ENCODE data around the gene RAB15. TPM values are rescaled to one million over a fixed set of nuclear protein-coding genes. Genes with fewer than 3 reads are reported as not detected.

RAB15 gene
- total RNA-seq, 3 donors from 2014 or later, result 1.3 to 24.0 (median 17.7) TPM

- intact Hi-C loops (cut with DNase I; ENCODE audit: low total_unique reads), result no loop called here
- Histone ChIP-seq H3K27ac (peak overlapping the region; percentile 41 to 80), H3K9me3 (no peaks in the 10 kb centered on the region), H3K27me3 (no peaks in the 10 kb centered on the region), H3K4me1 (peaks cover 0 to 13% of the 10 kb centered on the region in 2 donors), H3K4me3 (peak overlapping the region; percentile 62 to 83 (median 77)), H3K36me3 (no peaks in the 10 kb centered on the region)
- TF ChIP-seq, protein P1, sequence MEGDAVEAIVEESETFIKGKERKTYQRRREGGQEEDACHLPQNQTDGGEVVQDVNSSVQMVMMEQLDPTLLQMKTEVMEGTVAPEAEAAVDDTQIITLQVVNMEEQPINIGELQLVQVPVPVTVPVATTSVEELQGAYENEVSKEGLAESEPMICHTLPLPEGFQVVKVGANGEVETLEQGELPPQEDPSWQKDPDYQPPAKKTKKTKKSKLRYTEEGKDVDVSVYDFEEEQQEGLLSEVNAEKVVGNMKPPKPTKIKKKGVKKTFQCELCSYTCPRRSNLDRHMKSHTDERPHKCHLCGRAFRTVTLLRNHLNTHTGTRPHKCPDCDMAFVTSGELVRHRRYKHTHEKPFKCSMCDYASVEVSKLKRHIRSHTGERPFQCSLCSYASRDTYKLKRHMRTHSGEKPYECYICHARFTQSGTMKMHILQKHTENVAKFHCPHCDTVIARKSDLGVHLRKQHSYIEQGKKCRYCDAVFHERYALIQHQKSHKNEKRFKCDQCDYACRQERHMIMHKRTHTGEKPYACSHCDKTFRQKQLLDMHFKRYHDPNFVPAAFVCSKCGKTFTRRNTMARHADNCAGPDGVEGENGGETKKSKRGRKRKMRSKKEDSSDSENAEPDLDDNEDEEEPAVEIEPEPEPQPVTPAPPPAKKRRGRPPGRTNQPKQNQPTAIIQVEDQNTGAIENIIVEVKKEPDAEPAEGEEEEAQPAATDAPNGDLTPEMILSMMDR (IDR thresholded peaks at IDR 0.05), result no peak
- TF ChIP-seq POLR2A (IDR thresholded peaks at IDR 0.05) (no peak), POLR2AphosphoS5 (IDR thresholded peaks at IDR 0.05) (no peak)
- peak in 1 of 2 donors; percentile 48 for DNase-seq (ENCODE audit: low spot score in 2 of 2)
Observed at GRCh38 chr14:64971491-64971942, 619 bp downstream of the RAB15 start.

GRCh38 chr14:64970776-64971477 lies 1.2 kb downstream of the RAB15 start:
- intact Hi-C loops (cut with DNase I; ENCODE audit: low total_unique reads), result no loop called here
- no peaks in the 10 kb centered on the region for H3K9me3 ChIP-seq
- TF ChIP-seq, protein P1 (IDR thresholded peaks at IDR 0.05), result no peak
- no peak for TF ChIP-seq POLR2A (IDR thresholded peaks at IDR 0.05)
- no peak for TF ChIP-seq POLR2AphosphoS5 (IDR thresholded peaks at IDR 0.05)
- peaks cover 0 to 13% of the 10 kb centered on the region in 2 donors for H3K4me1 ChIP-seq
- H3K4me3 ChIP-seq, result peak overlapping the region; percentile 62 to 83 (median 77)
- H3K27me3 ChIP-seq, result no peaks in the 10 kb centered on the region
- peak overlapping the region; percentile 41 to 80 for H3K27ac ChIP-seq
- H3K36me3 ChIP-seq, result no peaks in the 10 kb centered on the region
- DNase-seq (ENCODE audit: low spot score in 2 of 2), result no peak

DNA sequence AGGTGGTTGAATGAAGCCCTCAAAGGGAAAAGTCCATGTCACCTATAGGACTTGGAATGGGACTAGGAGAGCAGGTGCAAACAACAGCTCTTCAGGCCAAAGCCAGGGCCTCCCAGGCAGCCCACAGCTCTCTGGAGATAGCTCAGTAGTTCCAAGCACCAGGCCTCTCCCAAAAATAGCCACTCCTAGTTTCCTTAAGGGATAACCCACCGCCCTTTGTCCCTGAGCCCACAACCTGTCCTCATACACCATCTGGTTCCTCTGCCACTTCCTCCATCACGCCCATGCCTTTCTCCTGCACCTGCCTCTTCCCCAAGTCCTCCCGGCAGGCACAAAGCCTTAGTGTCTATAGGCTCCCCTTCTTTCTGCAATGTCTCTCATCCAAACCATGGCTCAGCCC lies 2.1 kb downstream of the RAB15 start:
- no peaks in the 10 kb centered on the region for H3K27me3 ChIP-seq
- no peak overlapping the region for H3K4me3 ChIP-seq
- H3K9me3 ChIP-seq, result no peaks in the 10 kb centered on the region
- intact Hi-C loops (cut with DNase I; ENCODE audit: low total_unique reads), result no loop called here
- H3K4me1 ChIP-seq, result peaks cover 0 to 13% of the 10 kb centered on the region in 2 donors
- TF ChIP-seq, protein P1 (IDR thresholded peaks at IDR 0.05), result no peak
- TF ChIP-seq POLR2A (IDR thresholded peaks at IDR 0.05) (no peak), POLR2AphosphoS5 (IDR thresholded peaks at IDR 0.05) (no peak)
- H3K36me3 ChIP-seq, result no peaks in the 10 kb centered on the region
- peak overlapping the region; percentile 4 to 41 for H3K27ac ChIP-seq
- no peak for DNase-seq (ENCODE audit: low spot score in 2 of 2)

DNA sequence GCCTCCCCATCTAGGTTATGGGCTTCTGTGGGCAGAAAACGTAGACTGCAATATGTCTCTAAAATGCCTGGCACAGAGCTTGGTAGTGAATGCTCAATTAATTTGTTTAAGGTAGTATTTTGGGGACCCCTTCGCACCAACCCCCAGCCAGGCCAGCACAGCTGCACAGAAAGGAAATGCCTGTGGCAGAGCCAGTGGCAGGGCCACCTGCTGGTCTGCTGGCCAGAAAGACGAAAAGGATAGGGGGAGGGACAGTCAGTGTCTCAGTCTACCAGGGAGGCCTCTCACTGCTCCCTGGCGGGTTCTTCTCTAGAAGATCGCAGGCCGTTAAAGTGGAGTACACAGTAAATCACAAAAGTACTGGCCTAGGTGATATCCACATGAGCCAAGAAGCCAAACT lies 3.5 kb downstream of the RAB15 start:
- intact Hi-C loops (cut with DNase I; ENCODE audit: low total_unique reads), result no loop called here

GRCh38 chr14:64968167-64968566 lies 4.0 kb downstream of the RAB15 start:
- no peak for DNase-seq (ENCODE audit: low spot score in 2 of 2)
- no peaks in the 10 kb centered on the region for H3K36me3 ChIP-seq
- peaks cover 0 to 13% of the 10 kb centered on the region in 2 donors for H3K4me1 ChIP-seq
- no peak for TF ChIP-seq POLR2AphosphoS5 (IDR thresholded peaks at IDR 0.05)
- TF ChIP-seq, protein P1 (IDR thresholded peaks at IDR 0.05), result no peak
- no peak for TF ChIP-seq POLR2A (IDR thresholded peaks at IDR 0.05)
- H3K9me3 ChIP-seq, result no peaks in the 10 kb centered on the region
- no peaks in the 10 kb centered on the region for H3K27me3 ChIP-seq
- peak overlapping the region; percentile 43 to 45 for H3K27ac ChIP-seq
- intact Hi-C loops (cut with DNase I; ENCODE audit: low total_unique reads), result no loop called here
- H3K4me3 ChIP-seq, result no peak overlapping the region

More for the DNA sequence above, 3.5 kb downstream of the RAB15 start:
- H3K27me3 ChIP-seq, result no peaks in the 10 kb centered on the region
- H3K36me3 ChIP-seq, result no peaks in the 10 kb centered on the region
- DNase-seq (ENCODE audit: low spot score in 2 of 2), result no peak
- no peak overlapping the region for H3K4me3 ChIP-seq
- no peak for TF ChIP-seq POLR2AphosphoS5 (IDR thresholded peaks at IDR 0.05)
- H3K27ac ChIP-seq, result peak overlapping the region; percentile 41 to 48
- no peaks in the 10 kb centered on the region for H3K9me3 ChIP-seq
- H3K4me1 ChIP-seq, result peaks cover 0 to 13% of the 10 kb centered on the region in 2 donors

All from breast epithelium (tissue), 4 donors.